T-helper 2 cell (primary cell): ENCODE measurements around the gene MAPK8IP3.
A peak's percentile ranks its signal among the peaks of the same experiment; 100 is the strongest.

Source experiments
- DNase-seq, 5 experiments: peaks; one replicate each; pipeline versions ENCODE4 v3.0.0 to v3.0.0-alpha.2; 2012 to 2022

The MAPK8IP3 gene

DNA sequence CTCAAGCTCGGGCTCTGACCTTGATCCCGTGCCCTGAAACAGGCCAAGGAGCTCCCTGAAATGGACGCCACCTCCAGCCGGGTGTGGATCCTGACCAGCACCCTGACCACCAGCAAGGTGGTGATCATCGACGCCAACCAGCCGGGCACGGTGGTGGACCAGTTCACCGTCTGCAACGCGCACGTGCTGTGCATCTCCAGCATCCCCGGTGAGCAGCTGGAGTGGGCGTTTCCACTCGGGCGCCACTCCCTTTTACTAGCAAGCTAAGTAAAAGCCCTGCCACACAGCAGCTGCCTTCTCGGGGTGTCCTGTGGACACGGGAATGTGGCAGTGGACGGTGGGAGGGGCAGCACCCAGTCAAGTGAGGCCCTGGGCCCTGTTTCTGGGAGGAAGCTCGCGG lies 59.0 kb downstream of the MAPK8IP3 start:
- DNase-seq = no peak

- no peak for DNase-seq
Measured at GRCh38 chr16:1765826-1766225, 59.8 kb downstream of the MAPK8IP3 start.

- DNase-seq = no peak
Measured at GRCh38 chr16:1766231-1766630, 60.2 kb downstream of the MAPK8IP3 start.

DNA sequence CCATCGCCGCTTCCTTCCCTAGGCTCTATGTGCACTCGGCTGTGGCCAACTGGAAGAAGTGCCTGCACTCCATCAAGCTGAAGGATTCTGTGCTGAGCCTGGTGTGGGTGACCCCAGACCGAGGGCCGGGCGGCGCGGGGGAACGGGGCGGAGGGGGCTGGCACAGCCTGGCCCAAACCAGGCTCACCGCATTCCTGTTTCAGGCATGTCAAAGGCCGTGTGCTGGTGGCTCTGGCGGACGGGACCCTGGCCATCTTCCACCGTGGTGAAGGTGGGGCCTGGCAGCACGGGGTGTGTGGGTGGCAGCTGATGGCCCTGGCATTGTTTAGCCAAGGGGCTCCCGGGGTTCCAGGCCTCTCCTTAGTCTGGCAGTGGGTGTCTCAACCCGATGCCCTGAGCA lies 60.7 kb downstream of the MAPK8IP3 start:
- DNase-seq = no peak

- no peak for DNase-seq
Measured at GRCh38 chr16:1767116-1767994, 61.4 kb downstream of the MAPK8IP3 start.

- no peak for DNase-seq
Measured at GRCh38 chr16:1768061-1768766, 62.2 kb downstream of the MAPK8IP3 start.

GRCh38 chr16:1768767-1769401 lies 62.9 kb downstream of the MAPK8IP3 start:
- DNase-seq = no peak

- DNase-seq = no peak
Measured at GRCh38 chr16:1769402-1770300, 63.7 kb downstream of the MAPK8IP3 start.

DNA sequence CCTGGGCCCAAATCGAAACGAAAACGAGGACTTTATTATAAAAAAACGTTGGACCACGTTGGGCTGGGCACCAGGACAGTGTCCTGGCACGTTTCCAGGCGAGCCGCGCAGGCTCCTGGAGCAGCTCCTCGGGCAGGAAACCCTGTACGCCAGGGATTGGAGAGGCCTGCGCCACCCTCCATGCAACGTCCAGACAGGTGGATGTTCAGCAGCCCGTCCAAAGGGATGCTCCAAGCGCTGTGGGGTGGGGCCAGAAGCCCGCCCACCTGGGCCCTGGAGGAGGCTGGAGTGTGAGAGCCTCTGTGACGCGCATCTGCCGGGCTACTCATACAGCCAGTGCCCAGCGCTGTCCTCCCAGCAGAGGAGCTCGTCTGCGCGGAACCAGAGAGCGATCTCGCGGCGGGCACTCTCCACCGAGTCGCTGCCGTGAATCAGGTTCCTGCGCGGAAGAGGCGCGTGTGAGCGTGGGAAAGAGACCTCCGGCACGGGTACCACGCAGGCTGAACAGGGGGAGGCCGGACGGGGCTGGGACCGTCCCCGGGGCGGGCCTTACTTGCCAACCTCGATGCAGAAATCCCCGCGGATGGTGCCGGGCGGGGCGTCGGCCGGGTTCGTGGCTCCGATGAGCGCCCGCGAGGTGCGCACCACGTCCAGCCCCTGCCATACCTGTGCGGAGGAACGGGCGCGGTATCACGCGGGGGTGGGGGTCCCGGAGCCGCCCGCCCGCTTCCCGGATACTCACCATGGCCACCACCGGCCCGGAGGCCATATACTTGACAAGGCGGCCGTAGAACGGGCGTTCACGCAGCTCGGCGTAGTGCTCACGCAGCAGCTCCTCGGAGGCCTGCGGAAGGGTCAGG lies 64.6 kb downstream of the MAPK8IP3 start:
- peak in 4 of 5 experiments; percentile 31 to 61 (median 36) for DNase-seq

GRCh38 chr16:1771188-1771863 lies 65.3 kb downstream of the MAPK8IP3 start, which contains the start of gene NME3:
TSS of gene NME3 (minus strand) at chr16:1771543. CDS start at chr16:1771534, 9 bp downstream.
- peak; percentile 52 to 82 (median 67) for DNase-seq

- DNase-seq = peak in 1 of 5 experiments; percentile 24
Measured at GRCh38 chr16:1771864-1772361, 65.9 kb downstream of the MAPK8IP3 start.

GRCh38 chr16:1772362-1772907 lies 66.4 kb downstream of the MAPK8IP3 start, which contains the start of gene EME2:
TSS of gene EME2 (plus strand) at chr16:1772810. CDS start at chr16:1773228, 418 bp downstream.
- DNase-seq = peak in 4 of 5 experiments; percentile 16 to 83 (median 34)

DNA sequence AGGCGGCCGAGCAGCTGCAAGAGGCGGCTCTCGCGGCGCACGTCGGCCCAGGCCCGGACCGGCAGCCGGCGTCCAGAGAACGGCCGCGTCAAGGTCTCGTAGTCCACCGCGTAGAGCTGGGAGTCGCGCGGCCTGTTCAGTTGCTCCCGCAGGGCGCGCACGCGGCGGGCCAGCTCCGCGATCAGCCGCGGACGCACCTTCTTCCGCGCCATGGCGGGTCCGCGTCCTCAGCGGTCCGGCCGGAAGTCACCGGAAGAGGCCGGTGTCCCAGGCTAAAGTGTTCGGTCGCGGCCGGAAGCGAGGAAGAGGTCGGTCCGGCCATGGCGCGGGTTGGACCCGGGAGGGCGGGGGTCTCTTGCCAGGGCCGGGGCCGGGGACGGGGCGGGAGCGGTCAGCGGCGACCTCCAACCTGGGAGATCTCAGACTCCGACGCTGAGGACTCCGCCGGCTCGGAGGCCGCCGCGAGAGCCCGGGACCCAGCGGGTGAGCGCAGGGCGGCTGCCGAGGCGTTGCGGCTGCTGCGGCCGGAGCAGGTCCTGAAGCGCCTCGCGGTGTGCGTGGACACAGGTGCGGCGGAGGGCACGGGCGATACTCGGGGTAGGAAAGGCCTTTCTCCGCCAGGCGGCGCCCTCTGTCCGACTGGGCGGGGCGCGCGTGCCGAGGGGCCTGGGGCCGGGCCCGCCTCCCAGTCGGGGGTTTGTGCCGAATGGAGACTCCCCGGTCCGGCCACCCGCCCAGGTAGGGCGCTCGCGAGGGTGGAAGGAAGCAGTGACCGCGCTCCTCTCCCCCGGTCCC lies 67.1 kb downstream of the MAPK8IP3 start, which contains the start of gene MRPS34:
Gene MRPS34, minus strand, starts transcription at position 227 of the 795 bp plus-strand sequence. Its CDS starts 15 bp downstream, at position 212.
- DNase-seq = peak; percentile 60 to 91 (median 69)

- DNase-seq = peak in 1 of 5 experiments; percentile 37
Measured at GRCh38 chr16:1773703-1774447, 67.9 kb downstream of the MAPK8IP3 start.

DNA sequence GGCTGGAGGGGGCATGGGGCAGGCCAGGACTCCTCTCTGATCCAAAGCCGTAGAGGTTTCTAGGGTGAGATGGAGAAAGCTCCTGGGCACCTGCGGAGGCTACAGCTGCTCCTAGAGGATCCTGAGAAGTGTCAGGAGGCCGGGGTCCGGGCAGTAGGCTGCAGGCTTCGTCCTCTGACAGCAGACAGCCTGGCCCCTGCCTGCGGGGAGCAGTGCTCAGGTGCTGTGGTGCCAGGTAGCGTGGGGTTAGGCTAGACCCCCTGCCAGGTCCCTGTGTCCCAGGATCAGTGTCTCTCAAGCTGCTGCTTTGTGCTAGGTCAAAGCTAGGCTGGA lies 68.4 kb downstream of the MAPK8IP3 start:
- DNase-seq = no peak

- no peak for DNase-seq
Measured at GRCh38 chr16:1775006-1775845, 69.2 kb downstream of the MAPK8IP3 start.
